A673 (cell line): Measurements from ENCODE around the gene RPTOR.

Source experiments
- EZH2 ChIP-seq: fragments of 200-600 bp; sonication (generic); IDR thresholded peaks from 2 replicates; pipeline ENCODE4 v1.6.1; 2017; ENCODE audit warnings: borderline replicate concordance, low read depth, mild to moderate bottlenecking, mixed read lengths, antibody characterized with exemption, low read length; ENCODE audit not compliant: poor library complexity, severe bottlenecking
- TF ChIP-seq, protein P1 (sequence below): fragments of 300-800, 200-600 bp; sonication (generic); conservative IDR thresholded peaks from 2 replicates; pipeline ENCODE4 v1.5.1; 2017; ENCODE audit warnings: low read depth, mild to moderate bottlenecking, antibody characterized with exemption, low read length, moderate library complexity, mixed read lengths

DNA sequence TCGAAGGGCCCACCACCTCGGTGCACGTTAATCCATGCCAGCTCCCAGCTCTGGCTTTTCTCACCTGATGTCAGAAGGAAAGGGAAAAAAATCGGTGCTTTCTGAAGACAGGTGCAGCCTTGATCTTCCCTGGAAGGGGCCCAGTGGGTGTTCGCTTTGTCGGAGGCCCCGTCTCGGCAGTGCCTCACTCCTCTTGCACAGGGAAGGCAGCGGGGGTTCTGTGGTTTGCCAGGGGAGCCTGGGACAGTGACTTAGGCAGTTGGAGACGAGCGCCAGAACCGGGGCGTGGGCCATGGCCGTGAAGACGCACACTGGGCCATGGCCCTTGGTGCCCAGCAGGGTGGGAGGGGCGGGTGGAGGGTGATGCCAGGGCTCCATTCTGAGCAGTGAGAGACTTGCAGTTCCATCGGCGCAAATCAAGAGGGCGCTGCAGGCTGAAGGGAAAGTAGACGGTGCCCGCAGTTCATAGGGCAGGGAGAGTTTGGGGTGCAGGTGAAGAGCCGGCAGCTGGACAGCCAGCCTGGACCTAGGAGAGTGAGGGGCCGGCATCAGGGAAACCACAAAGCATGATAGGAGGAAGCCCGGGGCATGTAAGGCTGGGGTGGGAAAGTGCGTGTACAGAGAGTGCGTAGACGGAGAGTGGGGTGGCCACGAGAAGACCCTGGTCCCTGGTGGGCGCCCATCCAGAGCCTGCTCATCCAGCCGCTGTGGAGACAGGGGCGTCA, 345.7 kb downstream of the RPTOR start:
- TF ChIP-seq, protein P1, sequence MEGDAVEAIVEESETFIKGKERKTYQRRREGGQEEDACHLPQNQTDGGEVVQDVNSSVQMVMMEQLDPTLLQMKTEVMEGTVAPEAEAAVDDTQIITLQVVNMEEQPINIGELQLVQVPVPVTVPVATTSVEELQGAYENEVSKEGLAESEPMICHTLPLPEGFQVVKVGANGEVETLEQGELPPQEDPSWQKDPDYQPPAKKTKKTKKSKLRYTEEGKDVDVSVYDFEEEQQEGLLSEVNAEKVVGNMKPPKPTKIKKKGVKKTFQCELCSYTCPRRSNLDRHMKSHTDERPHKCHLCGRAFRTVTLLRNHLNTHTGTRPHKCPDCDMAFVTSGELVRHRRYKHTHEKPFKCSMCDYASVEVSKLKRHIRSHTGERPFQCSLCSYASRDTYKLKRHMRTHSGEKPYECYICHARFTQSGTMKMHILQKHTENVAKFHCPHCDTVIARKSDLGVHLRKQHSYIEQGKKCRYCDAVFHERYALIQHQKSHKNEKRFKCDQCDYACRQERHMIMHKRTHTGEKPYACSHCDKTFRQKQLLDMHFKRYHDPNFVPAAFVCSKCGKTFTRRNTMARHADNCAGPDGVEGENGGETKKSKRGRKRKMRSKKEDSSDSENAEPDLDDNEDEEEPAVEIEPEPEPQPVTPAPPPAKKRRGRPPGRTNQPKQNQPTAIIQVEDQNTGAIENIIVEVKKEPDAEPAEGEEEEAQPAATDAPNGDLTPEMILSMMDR: 0 out of 2 replicates have a peak, but pooled peaks have one; percentile 17
- no peak for TF ChIP-seq EZH2
